NCI-H526 treated with DMSO at 0.1 percent for 48 hours (cell line): ENCODE results near the gene GOLGA8M.
"Not testable (repeated sequence)": the region's sequence is repeated elsewhere in the genome, so short reads cannot be mapped to it uniquely, and the experiment has no call there.

Source experiments
- DNase-seq: peaks from one replicate; lab custom pipeline; 2025; lab: John Stamatoyannopoulos, UW

Gene GOLGA8M

DNA sequence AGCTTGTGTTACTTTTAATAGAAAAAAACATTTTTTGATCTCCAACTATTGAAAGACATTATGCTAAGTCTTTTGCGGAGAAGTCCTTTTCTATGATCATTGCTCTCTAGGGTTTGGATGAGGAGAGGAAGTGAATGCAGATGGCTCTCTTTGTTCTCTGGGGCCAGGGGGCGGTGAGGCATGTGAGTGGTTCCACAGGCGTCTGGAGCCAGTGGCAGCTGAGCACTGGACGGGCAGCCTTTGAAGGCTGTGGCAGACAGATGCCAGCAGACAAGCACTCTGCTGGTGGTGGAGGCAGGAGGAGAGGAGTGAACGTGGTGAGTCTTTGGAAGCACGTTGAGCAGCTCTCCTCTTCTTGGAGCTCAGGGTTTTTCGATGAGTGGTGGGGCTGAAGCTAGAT, 51.5 kb downstream of the GOLGA8M start:
- not testable (repeated sequence) for DNase-seq

DNA sequence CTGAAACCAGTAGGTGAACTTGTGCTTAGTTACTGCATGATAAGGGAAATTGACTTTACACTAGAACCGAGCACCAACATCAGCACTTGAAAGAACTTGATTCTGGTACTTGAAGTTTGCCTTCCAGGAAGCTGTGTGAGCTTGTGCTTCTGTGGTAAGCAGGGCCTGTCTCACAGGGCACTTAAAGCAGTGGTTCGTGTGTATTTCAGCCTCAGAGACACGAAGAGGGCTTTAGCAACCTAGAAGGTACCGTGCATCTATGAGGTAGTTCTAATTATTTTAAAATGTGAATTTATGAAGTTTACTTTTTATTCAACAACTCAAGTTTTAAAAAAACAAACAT, 56.2 kb downstream of the GOLGA8M start:
- not testable (repeated sequence) for DNase-seq

DNA sequence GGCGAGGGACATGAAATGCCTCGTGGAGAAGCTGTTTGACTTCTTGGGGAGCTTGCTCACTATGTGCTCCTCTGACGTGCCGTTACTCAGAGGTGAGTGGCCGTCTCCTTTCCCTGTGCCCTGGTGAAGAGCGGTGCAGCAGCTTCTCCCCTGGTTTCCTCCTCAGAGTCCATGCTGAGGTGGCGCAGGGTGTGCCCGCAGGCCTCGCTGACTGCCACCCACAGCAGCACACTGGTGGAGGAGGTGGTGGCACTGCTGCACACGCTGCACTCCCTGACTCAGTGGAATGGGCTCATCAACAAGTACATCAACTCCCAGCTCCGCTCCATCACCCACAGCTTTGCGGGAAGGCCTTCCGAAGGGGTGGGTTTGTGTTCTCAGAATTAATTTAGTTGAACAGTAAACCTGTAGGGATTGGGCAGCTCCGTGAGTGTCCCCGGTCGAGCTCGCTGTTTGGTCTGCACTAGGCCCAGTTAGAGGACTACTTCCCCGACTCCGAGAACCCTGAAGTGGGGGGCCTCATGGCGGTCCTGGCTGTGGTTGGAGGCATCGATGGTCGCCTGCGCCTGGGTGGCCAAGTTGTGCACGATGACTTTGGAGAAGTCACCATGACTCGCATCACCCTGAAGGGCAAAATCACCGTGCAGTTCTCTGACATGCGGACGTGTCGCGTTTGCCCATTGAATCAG, 56.7 kb downstream of the GOLGA8M start:
- not testable (repeated sequence) for DNase-seq

DNA sequence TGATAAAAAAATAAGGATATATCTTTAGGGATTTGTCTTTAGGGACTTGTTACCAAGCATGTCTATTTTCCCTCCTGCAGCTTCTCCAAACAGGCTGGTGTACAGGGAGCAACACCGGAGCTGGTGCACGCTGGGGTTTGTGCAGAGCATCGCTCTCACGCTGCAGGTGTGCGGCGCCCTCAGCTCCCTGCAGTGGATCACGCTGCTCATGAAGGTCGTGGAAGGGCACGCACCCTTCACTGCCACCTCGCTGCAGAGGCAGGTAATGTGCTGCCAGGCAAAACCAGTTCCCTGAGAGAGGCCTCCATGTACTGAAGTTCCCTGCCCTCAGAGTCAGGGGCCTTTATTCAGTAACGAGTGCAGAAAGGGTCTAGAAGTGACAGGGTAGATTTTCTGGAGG, 58.0 kb downstream of the GOLGA8M start:
- DNase-seq, result not testable (repeated sequence)

DNA sequence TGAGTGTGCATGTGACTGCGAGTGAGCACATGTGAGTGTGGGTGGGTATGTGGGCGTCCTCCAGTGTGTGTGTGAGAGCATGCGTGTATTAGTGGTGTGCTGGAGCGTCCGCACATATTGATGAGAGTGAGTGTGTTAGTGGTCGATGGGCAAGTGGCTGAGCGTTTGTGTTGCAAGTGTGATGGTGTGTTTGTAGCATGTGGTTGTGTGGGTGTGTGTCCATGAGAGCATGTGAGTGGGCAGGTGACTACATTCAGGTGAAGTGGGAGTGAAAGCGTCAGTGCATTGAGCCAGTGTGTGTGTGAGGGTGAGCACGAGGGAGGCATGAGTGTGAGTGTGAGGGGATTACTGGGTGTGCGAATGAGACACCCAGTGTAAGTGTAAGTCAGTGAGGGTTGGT, 59.7 kb downstream of the GOLGA8M start:
- not testable (repeated sequence) for DNase-seq
